Kidney epithelial cell (primary cell): ENCODE results near the gene UTRN. TPM values are rescaled to one million over a fixed set of nuclear protein-coding genes. Genes with fewer than 3 reads are reported as not detected.

ENCODE experiments used
- DNase-seq: peaks from one replicate; pipeline ENCODE4 v3.0.0-alpha.2; 2010; ENCODE audit warnings: low read depth
- H3K27me3 ChIP-seq: 2 replicates; pipeline ENCODE4 v1.6.0; 2011; ENCODE audit warnings: low read length; ENCODE audit not compliant: control insufficient read depth, insufficient read depth
- H3K36me3 ChIP-seq: 2 replicates; pipeline ENCODE4 v1.5.1; 2011; ENCODE audit warnings: low read length; ENCODE audit not compliant: control insufficient read depth, insufficient read depth
- H3K4me3 ChIP-seq: 2 replicates; pipeline ENCODE4 v1.5.1; 2011; ENCODE audit warnings: low read depth, mild to moderate bottlenecking, control low read depth, low read length
- CTCF ChIP-seq: IDR thresholded peaks from 2 replicates; pipeline ENCODE4 v1.5.1; 2011; ENCODE audit warnings: mild to moderate bottlenecking, moderate library complexity, low read length, control low read depth, inconsistent platforms; ENCODE audit not compliant: insufficient read depth, poor library complexity, severe bottlenecking
- total RNA-seq: library from RNA; depleted of rRNA; stranded (reverse); fragments of >200 nt; gene quantifications from 2 replicates; pipeline ENCODE4 v1.2.3, GENCODE V29; 2015

Gene UTRN
- total RNA-seq, 1 donor from 2014 or later, result 69.1 TPM

- Histone ChIP-seq H3K27me3 (no peaks in the 10 kb centered on the region), H3K36me3 (peaks cover 1% of the 10 kb centered on the region), H3K4me3 (no peak overlapping the region)
- no peak for TF ChIP-seq CTCF
- no peak for DNase-seq
Observed at GRCh38 chr6:144292372-144292771, 7.2 kb downstream of the UTRN start.

DNA sequence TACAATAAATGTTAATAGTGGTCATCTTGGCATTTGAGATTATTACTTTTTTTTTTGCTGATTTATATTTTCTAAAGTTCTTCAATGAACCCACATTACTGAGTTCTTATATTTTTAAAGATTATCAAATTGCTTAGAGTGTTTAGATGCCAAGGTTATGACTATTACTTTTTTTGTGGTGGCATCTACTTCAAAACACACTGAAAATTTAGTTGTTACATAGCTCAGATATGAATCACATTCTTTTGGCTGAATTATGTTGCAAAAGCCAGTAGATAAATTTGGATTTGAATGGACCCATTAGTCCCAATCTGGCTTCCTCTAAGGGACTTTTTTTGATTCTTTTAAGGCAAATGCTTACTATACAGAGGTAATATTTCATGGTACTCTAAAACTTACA, 8.9 kb downstream of the UTRN start:
- Histone ChIP-seq H3K27me3 (no peaks in the 10 kb centered on the region), H3K36me3 (peaks cover 1% of the 10 kb centered on the region), H3K4me3 (no peak overlapping the region)
- DNase-seq, result no peak
- no peak for TF ChIP-seq CTCF

GRCh38 chr6:144295211-144295610, 10.1 kb downstream of the UTRN start:
- Histone ChIP-seq H3K27me3 (no peaks in the 10 kb centered on the region), H3K36me3 (peaks cover 1% of the 10 kb centered on the region), H3K4me3 (no peak overlapping the region)
- no peak for TF ChIP-seq CTCF
- no peak for DNase-seq

- Histone ChIP-seq H3K4me3 (no peak overlapping the region), H3K27me3 (no peaks in the 10 kb centered on the region), H3K36me3 (peaks cover 1% of the 10 kb centered on the region)
- TF ChIP-seq CTCF, result no peak
- no peak for DNase-seq
Observed at GRCh38 chr6:144295981-144296767, 11.0 kb downstream of the UTRN start.

DNA sequence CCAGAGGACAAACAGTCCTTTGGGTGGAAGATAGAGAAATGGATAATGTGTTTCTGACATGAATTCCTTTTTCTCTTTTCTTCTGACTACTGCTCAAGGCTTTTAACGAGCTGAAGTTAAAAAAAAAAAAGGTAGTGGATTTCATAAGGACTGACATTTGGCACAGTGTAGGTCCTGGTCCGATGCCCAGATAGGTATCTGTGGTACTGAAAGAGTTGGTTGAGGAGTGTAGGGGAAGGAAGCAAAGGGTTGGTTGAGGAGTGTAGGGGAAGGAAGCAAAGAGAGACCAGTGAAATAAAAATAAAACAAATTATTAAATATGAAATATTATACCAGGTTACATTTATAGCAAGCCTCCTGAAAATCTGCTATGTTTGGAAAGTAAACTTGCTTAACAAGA, 11.8 kb downstream of the UTRN start:
- TF ChIP-seq CTCF, result no peak
- DNase-seq, result no peak
- Histone ChIP-seq H3K36me3 (peaks cover 1% of the 10 kb centered on the region), H3K27me3 (no peaks in the 10 kb centered on the region), H3K4me3 (no peak overlapping the region)
